Measurements from ENCODE around the gene RRP1B. TPM values are rescaled to one million over a fixed set of nuclear protein-coding genes. Genes with fewer than 3 reads are reported as not detected.

Gene RRP1B
- total RNA-seq, 2 donors from 2014 or later, result 11.0 to 22.1 TPM

DNA sequence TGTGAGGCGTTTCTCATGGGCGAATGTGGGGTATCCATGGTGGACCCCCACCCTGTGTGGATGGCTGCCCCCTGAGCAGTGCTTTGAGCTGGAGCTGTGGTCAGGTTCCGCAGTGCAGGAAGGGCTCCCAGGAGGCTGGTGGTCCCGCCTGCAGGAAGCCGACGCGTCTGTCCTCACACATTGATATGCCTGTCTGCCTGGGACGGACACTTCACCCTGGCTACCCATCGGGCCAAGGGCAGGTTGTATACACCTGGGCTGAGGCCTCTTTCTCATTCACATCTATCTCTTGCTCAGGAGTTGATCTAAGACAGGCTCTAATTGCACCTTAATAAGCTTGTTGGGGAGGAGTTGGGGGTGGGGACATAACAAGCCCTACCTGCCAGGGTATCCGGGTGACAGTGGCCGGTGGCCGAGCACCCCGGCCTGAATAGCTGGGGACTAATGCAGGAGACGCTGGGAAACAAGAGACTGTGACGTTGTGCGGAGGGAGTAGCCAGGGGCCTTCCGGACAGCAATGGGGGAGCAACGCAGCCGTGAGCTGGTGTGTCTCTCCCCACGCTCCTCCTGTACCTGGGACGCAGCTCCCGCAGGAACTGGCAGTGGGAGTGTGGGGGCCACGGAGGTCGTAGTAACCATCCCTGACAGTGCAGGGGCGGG, 81.3 kb downstream of the RRP1B start:
- no peak for DNase-seq
- no peaks in the 10 kb centered on the region for H3K4me1 ChIP-seq
- H3K9me3 ChIP-seq, result no peaks in the 10 kb centered on the region
- H3K9ac ChIP-seq (ENCODE audit: low read depth in 2 of 2, low read length in 2 of 2), result no peak overlapping the region
- no peak for TF ChIP-seq CTCF (IDR thresholded peaks at IDR 0.05)
- intact Hi-C loops (cut with DNase I), result no loop called here
- no peak overlapping the region for H3K27ac ChIP-seq
- H3K36me3 ChIP-seq, result no peaks in the 10 kb centered on the region
- H3K4me3 ChIP-seq, result no peak overlapping the region
- H3K27me3 ChIP-seq, result no peaks in the 10 kb centered on the region

DNA sequence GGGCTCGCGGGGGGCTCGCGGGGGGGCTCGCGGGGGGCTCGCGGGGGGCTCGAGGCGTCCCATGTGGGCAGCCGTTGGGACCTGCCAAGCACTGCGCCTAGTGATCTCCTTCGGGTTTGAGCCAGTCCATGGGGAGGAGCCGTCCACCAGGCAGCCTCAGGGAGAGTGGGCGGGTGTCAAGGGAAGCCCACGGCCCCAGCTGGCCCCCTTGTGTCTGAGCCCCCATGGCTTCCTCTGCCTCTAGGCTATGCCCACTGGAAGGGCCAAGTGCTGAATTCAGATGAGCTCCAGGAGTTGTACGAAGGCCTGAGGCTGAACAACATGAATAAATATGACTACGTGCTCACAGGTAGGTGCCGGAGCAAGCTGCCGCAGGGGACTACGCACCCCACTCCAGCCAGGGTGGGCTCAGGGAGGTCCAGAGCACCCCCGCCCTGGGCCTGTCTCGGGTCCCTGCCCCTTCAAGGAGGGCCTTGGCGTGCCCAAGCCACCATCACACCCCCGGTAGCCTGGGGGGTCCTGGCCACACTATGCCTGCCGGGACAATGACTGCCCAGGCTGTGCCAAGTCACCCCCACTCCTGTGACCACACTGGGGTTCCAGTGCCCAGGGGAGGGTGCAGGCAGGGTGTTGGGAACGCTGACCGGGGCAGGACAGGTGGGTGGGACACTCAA, 82.2 kb downstream of the RRP1B start:
- no peak for DNase-seq
- no peaks in the 10 kb centered on the region for H3K4me1 ChIP-seq
- intact Hi-C loops (cut with DNase I), result no loop called here
- no peak for TF ChIP-seq CTCF (IDR thresholded peaks at IDR 0.05)
- H3K9ac ChIP-seq (ENCODE audit: low read depth in 2 of 2, low read length in 2 of 2), result no peak overlapping the region
- no peaks in the 10 kb centered on the region for H3K36me3 ChIP-seq
- H3K27me3 ChIP-seq, result no peaks in the 10 kb centered on the region
- H3K27ac ChIP-seq, result no peak overlapping the region
- H3K4me3 ChIP-seq, result no peak overlapping the region
- no peaks in the 10 kb centered on the region for H3K9me3 ChIP-seq

GRCh38 chr21:43743947-43744346, 84.6 kb downstream of the RRP1B start:
- intact Hi-C loops (cut with DNase I), result no loop called here
- Histone ChIP-seq H3K4me1 (no peaks in the 10 kb centered on the region), H3K27me3 (no peaks in the 10 kb centered on the region), H3K9me3 (no peaks in the 10 kb centered on the region), H3K9ac (ENCODE audit: low read depth in 2 of 2, low read length in 2 of 2) (no peak overlapping the region), H3K36me3 (no peaks in the 10 kb centered on the region), H3K4me3 (no peak overlapping the region), H3K27ac (no peak overlapping the region)
- no peak for TF ChIP-seq CTCF (IDR thresholded peaks at IDR 0.05)
- no peak for DNase-seq

DNA sequence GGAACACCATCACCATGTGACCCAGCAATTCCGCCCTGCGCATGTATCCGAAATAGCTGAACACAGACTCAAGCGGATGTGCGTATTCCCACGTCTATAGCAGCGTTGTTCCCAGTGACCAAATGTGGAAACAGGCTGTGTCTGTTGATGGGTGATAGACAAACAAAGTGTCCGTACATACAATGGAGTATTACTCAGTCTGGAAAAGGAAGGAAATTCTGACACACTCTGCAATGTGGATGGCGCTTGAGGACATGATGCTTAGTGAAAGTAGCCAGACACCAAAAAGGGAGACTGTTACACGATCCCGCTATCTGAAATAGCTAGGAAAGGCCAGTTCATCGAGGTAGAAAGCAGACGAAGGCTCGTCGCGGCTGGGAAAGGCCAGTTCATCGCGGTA, 85.4 kb downstream of the RRP1B start:
- no peaks in the 10 kb centered on the region for H3K36me3 ChIP-seq
- H3K27ac ChIP-seq, result no peak overlapping the region
- H3K4me3 ChIP-seq, result no peak overlapping the region
- no peaks in the 10 kb centered on the region for H3K4me1 ChIP-seq
- no peak overlapping the region for H3K9ac ChIP-seq (ENCODE audit: low read depth in 2 of 2, low read length in 2 of 2)
- no peak for TF ChIP-seq CTCF (IDR thresholded peaks at IDR 0.05)
- no peaks in the 10 kb centered on the region for H3K27me3 ChIP-seq
- intact Hi-C loops (cut with DNase I), result no loop called here
- no peak for DNase-seq
- no peaks in the 10 kb centered on the region for H3K9me3 ChIP-seq

Small RNA genes within 50 kb of the gene (microRNA-seq; reads per million reads assigned to microRNA genes)
- gene MIR6070, result not detected

Other genes with a start within 250 kb of the RRP1B start
- 1 to 10 TPM; 3.7 to 8.4 TPM for gene SIK1, start 232.4 kb upstream of the RRP1B start, total RNA-seq
- gene HSF2BP, start 72 bp upstream of the RRP1B start, total RNA-seq, result under 1 TPM in 1 of 2 donors, not detected in 1; 0.45 TPM
- gene PDXK, start 59.6 kb downstream of the RRP1B start, total RNA-seq, result 100 to 1,000 TPM; 155 to 188 TPM
- gene CSTB, start 116.7 kb downstream of the RRP1B start, total RNA-seq, result 10 to 100 TPM; 67.5 to 86.6 TPM
- gene RRP1, start 130.0 kb downstream of the RRP1B start, total RNA-seq, result 10 to 100 TPM; 14.5 to 25.7 TPM
- gene AGPAT3, start 205.7 kb downstream of the RRP1B start, total RNA-seq, result 100 to 1,000 TPM in 1 of 2 donors, 10 to 100 TPM in 1; 82.2 to 101 TPM